HG02798 (cell line): ENCODE results near the gene SLC35A2.
"Not testable (repeated sequence)": the region's sequence is repeated elsewhere in the genome, so short reads cannot be mapped to it uniquely, and the experiment has no call there.

Experiments used
- ATAC-seq: cut with Tn5 transposase; IDR thresholded peaks from one replicate; pipeline ENCODE4 v1.9.1; 2021; ENCODE audit warnings: mild to moderate bottlenecking; ENCODE audit not compliant: unreplicated experiment, poor library complexity

SLC35A2 gene

DNA sequence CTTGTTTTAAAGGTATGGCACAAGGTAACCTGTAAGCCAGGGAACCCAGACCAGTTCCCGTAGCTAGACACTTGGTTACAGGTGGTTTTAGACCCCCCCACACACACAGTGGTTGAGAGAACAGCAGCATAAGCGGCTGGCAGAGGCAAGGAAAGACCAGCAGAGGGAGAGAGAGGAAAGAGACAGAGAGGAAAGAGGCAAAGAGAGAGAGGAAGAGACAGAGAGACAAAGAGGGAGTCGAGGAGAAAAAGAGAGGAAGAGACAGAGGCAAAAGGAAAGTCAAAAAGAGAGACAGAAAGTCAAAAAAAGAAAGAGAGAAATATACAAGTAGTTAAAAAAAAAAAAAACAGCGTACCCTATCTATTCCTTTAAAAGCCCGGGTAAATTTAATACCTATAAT is 56.5 kb downstream of the SLC35A2 start:
- no peak for ATAC-seq

- ATAC-seq: not testable (repeated sequence)
Measured at GRCh38 chrX:48854121-48854804, 57.2 kb downstream of the SLC35A2 start.

DNA sequence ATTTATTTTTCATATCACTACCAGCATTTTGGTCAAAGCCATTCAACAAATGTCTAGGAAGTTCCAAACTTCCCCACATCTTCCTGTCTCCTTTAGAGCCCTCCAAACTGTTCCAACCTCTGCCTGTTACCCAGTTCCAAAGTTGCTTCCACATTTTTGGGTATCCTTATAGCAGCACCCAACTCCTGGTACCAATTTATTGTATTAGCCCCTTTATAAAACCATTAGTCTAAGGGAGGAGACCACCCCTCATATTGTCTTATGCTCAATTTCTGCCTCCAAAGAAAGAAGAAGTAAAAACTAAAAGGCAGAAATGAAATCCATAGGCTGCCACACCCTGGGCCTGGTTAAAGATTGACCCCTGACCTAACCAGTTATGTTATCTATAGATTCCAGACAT is 58.0 kb downstream of the SLC35A2 start:
- not testable (repeated sequence) for ATAC-seq
